CD14-positive monocyte (primary cell): ENCODE data around the gene ITPK1. TPM values are rescaled to one million over a fixed set of nuclear protein-coding genes. Genes with fewer than 3 reads are reported as not detected.

Experiments
- DNase-seq, 3 donors: peaks; one replicate each; pipeline ENCODE4 v3.0.0-alpha.2; 2011 to 2022
- H2AFZ ChIP-seq: 2 replicates; pipeline ENCODE4 v1.6.0; 2012; ENCODE audit warnings: mild to moderate bottlenecking, low read depth, low read length, inconsistent platforms; ENCODE audit not compliant: insufficient read depth, poor library complexity, severe bottlenecking
- H3K27ac ChIP-seq, 2 donors: 1 replicate in 1 of 2; 2 replicates in 1 of 2; pipeline ENCODE4 v1.5.1; 2012 to 2013; ENCODE audit warnings: low read length in 2 of 2, control low read depth in 1 of 2, inconsistent platforms in 1 of 2, low read depth in 1 of 2, mild to moderate bottlenecking in 1 of 2
- H3K27me3 ChIP-seq, 2 donors: one replicate each; pipeline versions ENCODE4 v1.6.0 to v1.6.1; 2011 to 2013; ENCODE audit warnings: low read length in 2 of 2; ENCODE audit not compliant: control insufficient read depth in 2 of 2, insufficient read depth in 2 of 2
- H3K36me3 ChIP-seq, 2 donors: replicated peaks in 1 of 2; 1 replicate in 1 of 2; 2 replicates in 1 of 2; pipeline versions ENCODE4 v1.5.1 to v1.6.1; 2012 to 2013; ENCODE audit warnings: low read length in 2 of 2, control low read depth in 1 of 2, inconsistent platforms in 1 of 2, mild to moderate bottlenecking in 1 of 2; ENCODE audit not compliant: insufficient read depth in 2 of 2, control insufficient read depth in 1 of 2
- H3K4me1 ChIP-seq, 2 donors: 1 replicate in 1 of 2; 2 replicates in 1 of 2; pipeline versions ENCODE4 v1.5.1 to v1.6.1; 2012 to 2013; ENCODE audit warnings: low read length in 2 of 2, control low read depth in 1 of 2, inconsistent platforms in 1 of 2, mild to moderate bottlenecking in 1 of 2, moderate library complexity in 1 of 2; ENCODE audit not compliant: insufficient read depth in 2 of 2, control insufficient read depth in 1 of 2
- H3K4me2 ChIP-seq: replicated peaks from 2 replicates; pipeline ENCODE3; 2012; ENCODE audit warnings: low read length, moderate library complexity, mild to moderate bottlenecking; ENCODE audit not compliant: poor library complexity, severe bottlenecking; ENCODE audit errors: extremely low read depth
- H3K4me3 ChIP-seq, 3 experiments: fragments of 200-600 bp in 1 of 3; sonication (generic) in 1 of 3; replicated peaks in 1 of 3; 1 replicate in 2 of 3; 2 replicates in 1 of 3; pipeline ENCODE4 v1.5.1; 2011 to 2013; ENCODE audit warnings: low read length in 3 of 3, mild to moderate bottlenecking in 3 of 3, control low read depth in 2 of 3, low read depth in 2 of 3, inconsistent platforms in 1 of 3, moderate library complexity in 1 of 3
- H3K79me2 ChIP-seq: 2 replicates; pipeline ENCODE4 v1.6.0; 2012; ENCODE audit warnings: mild to moderate bottlenecking, control low read depth, inconsistent platforms, low read length, moderate library complexity; ENCODE audit not compliant: insufficient read depth
- H3K9ac ChIP-seq: 2 replicates; pipeline ENCODE4 v1.6.0; 2017; ENCODE audit warnings: low read length, mild to moderate bottlenecking; ENCODE audit not compliant: insufficient read depth, poor library complexity, severe bottlenecking
- H3K9me3 ChIP-seq, 2 donors: replicated peaks in 1 of 2; 1 replicate in 1 of 2; 2 replicates in 1 of 2; pipeline versions ENCODE4 v1.5.1 to v1.6.1; 2012 to 2013; ENCODE audit warnings: low read length in 2 of 2, control low read depth in 1 of 2; ENCODE audit not compliant: control insufficient read depth in 1 of 2, insufficient read depth in 1 of 2
- H4K20me1 ChIP-seq: 2 replicates; pipeline ENCODE4 v1.6.0; 2012; ENCODE audit warnings: mild to moderate bottlenecking, low read length, control low read depth, moderate library complexity; ENCODE audit not compliant: insufficient read depth
- H3K27ac Mint-ChIP-seq, 7 donors: one replicate each; pipeline ENCODE4 v1.8.0; 2020; ENCODE audit warnings: mild to moderate bottlenecking in 7 of 7, mixed read lengths in 7 of 7, moderate library complexity in 6 of 7, inconsistent platforms in 2 of 7
- H3K27me3 Mint-ChIP-seq, 3 donors: one replicate each; pipeline ENCODE4 v1.8.0; 2021 to 2022; ENCODE audit warnings: low read depth in 3 of 3, mild to moderate bottlenecking in 3 of 3, mixed read lengths in 3 of 3, moderate library complexity in 3 of 3, inconsistent platforms in 1 of 3
- H3K36me3 Mint-ChIP-seq, 2 donors: one replicate each; pipeline ENCODE4 v1.8.0; 2020; ENCODE audit warnings: mixed read lengths in 2 of 2, inconsistent platforms in 1 of 2, mild to moderate bottlenecking in 1 of 2
- H3K4me1 Mint-ChIP-seq: one replicate; pipeline ENCODE4 v1.8.0; 2020; ENCODE audit warnings: mild to moderate bottlenecking, mixed read lengths
- H3K4me3 Mint-ChIP-seq, 2 donors: one replicate each; pipeline ENCODE4 v1.8.0; 2020; ENCODE audit warnings: mild to moderate bottlenecking in 2 of 2, mixed read lengths in 2 of 2, moderate library complexity in 1 of 2
- H3K9me3 Mint-ChIP-seq, 7 donors: one replicate each; pipeline ENCODE4 v1.8.0; 2020 to 2022; ENCODE audit warnings: mixed read lengths in 7 of 7, mild to moderate bottlenecking in 6 of 7, moderate library complexity in 6 of 7, inconsistent platforms in 2 of 7
- CTCF ChIP-seq: fragments of 200-600 bp; IDR thresholded peaks from one replicate; pipeline ENCODE4 v1.8.0; 2022; ENCODE audit warnings: antibody characterized with exemption, mild to moderate bottlenecking
- WGBS: methylation state at CpG from one replicate; pipeline ENCODE4 v1.1.5; 2013; ENCODE audit warnings: missing lambda C conversion rate; ENCODE audit not compliant: insufficient coverage; 5-methylcytosine and 5-hydroxymethylcytosine counted together
- intact Hi-C, 2 donors: fragments of 100-400 bp; cut with micrococcal nuclease; formaldehyde crosslinking; loops; one replicate each; pipeline versions ENCODE4 v1.15.0 to v1.15.1; 2023
- polyA plus RNA-seq, 3 donors: library from polyadenylated mRNA; depleted of rRNA in 1 of 3; unstranded in 2 of 3; stranded (reverse) in 1 of 3; fragments of 300-500 nt in 2 of 3; fragments of >200 nt in 1 of 3; fragmentation: Illumina TruSeq in 2 of 3; gene quantifications; 1 replicate in 2 of 3; 2 replicates in 1 of 3; pipeline ENCODE4 v1.2.3, GENCODE V29; 2012 to 2021

ITPK1 gene
- polyA plus RNA-seq, 3 donors, result 57.1 to 144 (median 63.0) TPM

GRCh38 chr14:92987148-92987570 lies 128.6 kb downstream of the ITPK1 start:
- Histone ChIP-seq H3K27me3 (no peaks in the 10 kb centered on the region), H4K20me1 (peaks cover 100% of the 10 kb centered on the region), H3K27ac (peak overlapping the region in 1 of 2 donors; percentile 48), H3K4me3 (no peak overlapping the region), H3K36me3 (peaks cover 42 to 100% of the 10 kb centered on the region in 2 donors), H3K4me2 (no peak overlapping the region), H3K9me3 (peaks cover 0 to 6% of the 10 kb centered on the region in 2 donors), H3K79me2 (peaks cover 72% of the 10 kb centered on the region), H2AFZ (no peak overlapping the region), H3K4me1 (no peaks in the 10 kb centered on the region), H3K9ac (no peak overlapping the region)
- intact Hi-C loops, result no loop called here
- peaks cover 0 to 3% (median 0%) of the 10 kb centered on the region in 3 donors for H3K27me3 Mint-ChIP-seq
- 93% methylated on average over 5 of the region's 5 CpGs for WGBS
- H3K4me3 Mint-ChIP-seq, result no peak overlapping the region
- no peak for DNase-seq
- TF ChIP-seq CTCF, result no peak
- peak overlapping the region in 2 of 7 donors; percentile 9 to 37 for H3K27ac Mint-ChIP-seq
- peaks cover 59 to 90% of the 10 kb centered on the region in 2 donors for H3K36me3 Mint-ChIP-seq
- peaks cover 0 to 7% (median 3%) of the 10 kb centered on the region in 7 donors for H3K9me3 Mint-ChIP-seq
- peaks cover 3% of the 10 kb centered on the region for H3K4me1 Mint-ChIP-seq

GRCh38 chr14:92986254-92987147 lies 129.2 kb downstream of the ITPK1 start:
- peak overlapping the region in 1 of 2 donors; percentile 48 for H3K27ac ChIP-seq

More at GRCh38 chr14:92986254-92987147, 129.2 kb downstream of the ITPK1 start:
- Histone ChIP-seq H3K4me2 (no peak overlapping the region), H3K79me2 (peaks cover 75% of the 10 kb centered on the region), H3K4me3 (no peak overlapping the region), H3K36me3 (peaks cover 40 to 100% of the 10 kb centered on the region in 2 donors), H3K27me3 (no peaks in the 10 kb centered on the region), H4K20me1 (peaks cover 98% of the 10 kb centered on the region), H2AFZ (no peak overlapping the region), H3K9me3 (peaks cover 3 to 12% of the 10 kb centered on the region in 2 donors), H3K4me1 (no peaks in the 10 kb centered on the region), H3K9ac (no peak overlapping the region)
- no peak for DNase-seq
- Mint-ChIP-seq H3K4me3 (no peak overlapping the region), H3K36me3 (peaks cover 59 to 90% of the 10 kb centered on the region in 2 donors), H3K4me1 (peaks cover 3% of the 10 kb centered on the region), H3K27ac (peak overlapping the region in 5 of 7 donors; percentile 7 to 45 (median 27)), H3K27me3 (peaks cover 0 to 3% (median 0%) of the 10 kb centered on the region in 3 donors), H3K9me3 (peaks cover 0 to 10% (median 5%) of the 10 kb centered on the region in 7 donors)
- intact Hi-C loops, result no loop called here
- WGBS, result 100% methylated on average over 4 of the region's 6 CpGs
- TF ChIP-seq CTCF, result no peak
